Measurements from ENCODE around the gene AEBP2. TPM values are rescaled to one million over a fixed set of nuclear protein-coding genes. Genes with fewer than 3 reads are reported as not detected.

Gene AEBP2
- total and polyA plus RNA-seq, 2 of the 4 experiments (the other 2 are of a cell fraction): 15.5 to 21.7 TPM

GRCh38 chr12:19484738-19485137 lies 45.4 kb downstream of the AEBP2 start:
- Histone ChIP-seq H2AK9ac (replicated peaks; ENCODE audit: low read depth, low read length, poor library complexity) (no peak overlapping the region), H3K27me3 (ENCODE audit: control insufficient read depth, insufficient read depth, low read length) (no peaks in the 10 kb centered on the region), H3K4me2 (ENCODE audit: low read depth, low read length) (no peak overlapping the region), H3K9ac (ENCODE audit: low read depth, low read length) (no peak overlapping the region), H3K56ac (ENCODE audit: extremely low read depth, insufficient read depth, low read length) (no peak overlapping the region), H3K79me1 (ENCODE audit: low read depth in 1 of 2, low read length in 2 of 2) (peaks cover 37 to 71% of the 10 kb centered on the region in 2 experiments), H3K4ac (ENCODE audit: low read depth, low read length) (no peak overlapping the region), H3K27ac (ENCODE audit: insufficient read depth, low read length) (no peak overlapping the region), H2BK15ac (ENCODE audit: low read depth, low read length) (no peak overlapping the region), H3K23ac (ENCODE audit: low read depth, low read length) (no peak overlapping the region), H3K14ac (replicated peaks; ENCODE audit: low read depth, low read length) (no peak overlapping the region), H4K20me1 (ENCODE audit: insufficient read depth, low read length) (peaks cover 63% of the 10 kb centered on the region), H2BK20ac (ENCODE audit: low read depth, low read length) (no peak overlapping the region), H3K9me1 (ENCODE audit: insufficient read depth, low read length) (peaks cover 11% of the 10 kb centered on the region), H3K4me3 (ENCODE audit: insufficient read depth, low read depth, low read length) (no peak overlapping the region), H2BK120ac (ENCODE audit: low read depth, low read length) (no peak overlapping the region), H3K9me3 (ENCODE audit: control insufficient read depth, insufficient read depth, low read length) (peaks cover 5% of the 10 kb centered on the region; the same call in 1 of the 2 replicates), H4K91ac (ENCODE audit: insufficient read depth, low read depth, low read length) (no peak overlapping the region), H4K8ac (ENCODE audit: low read depth in 2 of 2, low read length in 2 of 2) (no peak overlapping the region), H2AFZ (replicated peaks; ENCODE audit: low read length, poor library complexity) (no peak overlapping the region), H3K18ac (ENCODE audit: low read depth, low read length) (no peak overlapping the region), H3K4me1 (ENCODE audit: control insufficient read depth, insufficient read depth, low read length) (peaks cover 3% of the 10 kb centered on the region), H2BK5ac (ENCODE audit: low read depth, low read length, poor library complexity, severe bottlenecking) (no peak overlapping the region), H4K5ac (ENCODE audit: low read depth, low read length) (no peak overlapping the region), H2AK5ac (ENCODE audit: low read depth, low read length) (no peak overlapping the region), H3K36me3 (ENCODE audit: control insufficient read depth, insufficient read depth, low read length) (peaks cover 13% of the 10 kb centered on the region; the same call in 1 of the 2 replicates)
- BruUV-seq (replicated peaks): no TSS peak
- dilution Hi-C loops (cut with HindIII; ENCODE audit: low sequenced_read_pairs, unreplicated experiment): no loop called here
- TF ChIP-seq CTCF (conservative IDR thresholded peaks at IDR 0.05; ENCODE audit: low read depth, low read length) (no peak), FOS (IDR thresholded peaks at IDR 0.05; ENCODE audit: low read depth, low read length) (no peak), CHD1 (IDR thresholded peaks at IDR 0.05; ENCODE audit: low read depth, low read length) (no peak), POLR2A (IDR thresholded peaks at IDR 0.05; ENCODE audit: low read depth, low read length) (no peak), RCOR1 (IDR thresholded peaks at IDR 0.05; ENCODE audit: insufficient replicate concordance, low read length) (no peak)
- CTCF ChIA-PET: no interaction called here
- WGBS, 2 experiments (ENCODE audit: extremely low coverage in 2 of 2, insufficient read length in 1 of 2): no CpG with 5 or more reads among the region's 3 CpGs
- DNase-seq: no peak
- POLR2A ChIA-PET (ENCODE audit: unreplicated experiment): no interaction called here
- ATAC-seq (ENCODE audit: low read depth): no peak
- in situ Hi-C loops (cut with MboI; ENCODE audit: low sequenced_read_pairs): no loop called here
- intact Hi-C loops (cut with micrococcal nuclease): no loop called here

All from IMR-90 (cell line).